ENCODE measurements around the gene PCLO.
A peak's percentile ranks its signal among the peaks of the same experiment; 100 is the strongest.
"Not testable (repeated sequence)": the region's sequence is repeated elsewhere in the genome, so short reads cannot be mapped to it uniquely, and the experiment has no call there.

The PCLO gene

DNA sequence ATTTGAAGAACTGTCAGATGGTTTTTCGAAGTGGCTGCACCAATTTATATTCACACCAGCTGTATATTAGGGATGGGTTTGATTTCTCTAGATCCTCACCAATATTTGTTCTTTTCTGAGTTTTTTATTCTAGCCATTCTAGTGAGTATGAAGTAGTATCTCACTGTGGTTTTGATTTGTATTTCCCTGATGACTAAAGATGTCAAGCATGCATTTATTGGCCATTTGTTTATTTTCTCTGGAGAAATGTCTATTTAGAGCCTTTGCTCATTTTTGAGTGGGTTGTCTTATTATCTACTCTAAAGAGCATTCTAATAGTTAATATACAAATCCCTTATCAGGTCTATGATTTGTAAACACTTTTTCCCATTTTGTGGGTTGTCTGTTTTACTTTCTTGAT, 123.9 kb downstream of the PCLO start:
- DNase-seq: no peak

GRCh38 chr7:83036721-83037380, 125.8 kb downstream of the PCLO start:
- no peak for DNase-seq

DNA sequence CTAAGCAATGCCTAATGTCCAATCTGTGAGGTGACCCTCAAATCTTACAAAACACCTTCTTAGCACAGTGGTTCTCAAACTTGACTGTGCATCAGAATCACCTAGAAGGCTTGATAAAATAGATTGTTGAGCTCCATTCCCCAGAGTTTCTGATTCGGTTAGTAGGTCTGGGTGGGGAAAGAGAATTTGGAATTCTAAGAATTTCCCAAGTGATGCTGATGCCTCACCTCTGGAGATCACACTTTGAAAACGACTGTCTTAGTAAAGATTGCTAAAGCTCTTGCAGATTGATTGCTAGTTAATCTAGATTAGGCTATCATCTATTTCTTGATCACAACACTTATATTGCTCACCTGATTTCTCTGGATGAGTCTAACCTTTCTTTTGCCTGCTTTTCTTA, 126.6 kb downstream of the PCLO start:
- no peak for DNase-seq

- no peak for DNase-seq
Observed at GRCh38 chr7:83032195-83032594, 130.5 kb downstream of the PCLO start.

DNA sequence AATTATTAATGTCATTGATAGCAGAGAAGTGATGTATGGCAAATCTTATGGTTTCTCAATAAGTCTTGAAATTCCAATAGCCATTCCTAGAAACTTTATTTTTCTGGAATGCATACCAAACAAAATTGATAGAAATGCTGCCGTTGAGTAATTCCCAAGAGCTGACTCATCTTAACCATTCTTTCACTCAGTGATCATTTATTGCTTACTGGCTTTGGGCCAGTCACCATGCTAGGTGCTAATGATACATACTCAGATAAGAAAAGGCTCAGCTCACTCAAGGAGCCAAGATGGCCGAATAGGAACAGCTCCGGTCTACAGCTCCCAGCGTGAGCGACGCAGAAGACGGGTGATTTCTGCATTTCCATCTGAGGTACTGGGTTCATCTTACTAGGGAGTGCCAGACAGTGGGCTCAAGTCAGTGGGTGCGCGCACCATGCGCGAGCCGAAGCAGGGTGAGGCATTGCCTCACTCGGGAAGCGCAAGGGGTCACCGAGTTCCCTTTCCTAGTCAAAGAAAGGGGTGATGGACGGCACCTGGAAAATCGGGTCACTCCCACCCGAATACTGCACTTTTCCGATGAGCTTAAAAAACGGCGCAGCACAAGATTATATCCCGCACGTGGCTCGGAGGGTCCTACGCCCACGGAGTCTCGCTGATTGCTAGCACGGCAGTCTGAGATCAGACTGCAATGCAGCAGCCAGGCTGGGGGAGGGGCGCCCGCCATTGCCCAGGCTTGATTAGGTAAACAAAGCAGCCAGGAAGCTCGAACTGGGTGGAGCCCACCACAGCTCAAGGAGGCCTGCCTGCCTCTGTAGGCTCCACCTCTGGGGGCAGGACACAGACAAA, 138.6 kb downstream of the PCLO start:
- DNase-seq: not testable (repeated sequence)

- DNase-seq: peak; percentile 1
Observed at GRCh38 chr7:83021032-83021431, 141.7 kb downstream of the PCLO start.

GRCh38 chr7:83020161-83020560, 142.5 kb downstream of the PCLO start:
- DNase-seq: no peak

GRCh38 chr7:83015916-83016315, 146.8 kb downstream of the PCLO start:
- DNase-seq: no peak

GRCh38 chr7:83014546-83014945, 148.1 kb downstream of the PCLO start:
- no peak for DNase-seq

DNA sequence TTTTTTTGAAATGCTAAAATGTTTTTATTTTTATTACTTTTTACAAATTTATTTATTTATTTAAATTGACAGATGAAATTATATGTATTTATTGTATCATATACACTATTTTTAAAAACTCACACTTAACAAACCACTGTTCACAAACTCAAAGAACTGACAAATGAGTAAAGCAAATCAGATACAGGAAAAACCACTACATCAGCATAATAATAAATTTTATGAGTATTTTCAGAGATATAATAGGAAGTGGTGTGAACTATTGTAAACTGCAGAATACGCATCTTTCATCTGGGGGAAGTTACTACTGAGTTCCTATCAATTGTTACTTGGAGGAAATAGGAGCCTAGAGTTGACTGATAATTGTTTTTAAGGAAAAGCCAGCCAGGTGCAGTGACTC, 150.7 kb downstream of the PCLO start:
- no peak for DNase-seq

DNA sequence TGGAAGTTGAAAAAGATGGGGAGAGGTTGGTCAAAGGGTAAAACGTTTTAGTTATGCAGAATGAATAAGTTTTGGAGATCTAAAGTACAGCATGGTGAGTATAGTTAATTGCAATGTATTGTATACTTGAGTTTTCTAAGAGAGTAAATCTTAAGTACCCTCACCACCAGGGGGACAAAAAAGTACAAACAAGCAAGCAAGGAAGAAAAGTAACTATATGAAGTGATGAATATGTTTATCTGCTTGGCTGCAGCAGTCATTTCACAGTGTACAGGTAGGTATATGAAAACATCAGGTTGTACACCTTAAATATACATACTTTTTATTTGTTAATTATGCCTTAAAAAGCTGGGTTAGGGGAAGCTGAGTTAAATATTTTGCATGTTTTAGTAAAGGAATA, 157.3 kb downstream of the PCLO start:
- DNase-seq: peak; percentile 35

GRCh38 chr7:83001362-83002040, 161.2 kb downstream of the PCLO start:
- DNase-seq: no peak

- DNase-seq: no peak
Observed at GRCh38 chr7:82998436-82998835, 164.2 kb downstream of the PCLO start.

DNA sequence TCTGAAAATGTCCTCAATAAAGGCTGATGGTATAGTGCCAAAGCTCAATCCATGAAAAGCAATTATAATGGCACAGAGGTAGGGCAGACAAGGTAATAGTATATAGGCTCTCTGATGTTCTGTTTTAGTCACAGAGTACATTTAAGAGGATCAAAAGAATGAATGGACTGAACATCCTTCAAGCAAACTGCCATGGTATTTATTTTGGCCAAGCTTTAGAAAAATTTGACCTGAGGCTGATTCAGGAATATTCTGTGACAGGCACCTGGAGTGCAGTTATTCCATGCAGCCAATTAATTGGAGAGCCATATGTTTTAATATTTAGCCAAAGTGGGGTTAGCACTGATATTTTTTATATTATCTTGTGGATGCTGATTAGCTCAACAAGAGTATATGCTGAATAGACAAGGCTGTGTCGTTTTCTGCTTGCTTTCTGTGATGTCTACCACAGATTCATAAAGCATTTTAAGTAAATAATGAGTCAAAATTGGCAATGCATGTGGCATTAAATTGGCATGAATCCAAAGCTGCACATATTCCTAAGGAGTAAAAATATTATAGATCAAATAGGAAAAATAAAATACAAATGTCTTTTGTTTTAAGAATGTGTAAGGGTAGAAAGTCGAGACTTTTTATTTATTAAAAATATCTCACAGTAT, 177.4 kb downstream of the PCLO start:
- no peak for DNase-seq

DNA sequence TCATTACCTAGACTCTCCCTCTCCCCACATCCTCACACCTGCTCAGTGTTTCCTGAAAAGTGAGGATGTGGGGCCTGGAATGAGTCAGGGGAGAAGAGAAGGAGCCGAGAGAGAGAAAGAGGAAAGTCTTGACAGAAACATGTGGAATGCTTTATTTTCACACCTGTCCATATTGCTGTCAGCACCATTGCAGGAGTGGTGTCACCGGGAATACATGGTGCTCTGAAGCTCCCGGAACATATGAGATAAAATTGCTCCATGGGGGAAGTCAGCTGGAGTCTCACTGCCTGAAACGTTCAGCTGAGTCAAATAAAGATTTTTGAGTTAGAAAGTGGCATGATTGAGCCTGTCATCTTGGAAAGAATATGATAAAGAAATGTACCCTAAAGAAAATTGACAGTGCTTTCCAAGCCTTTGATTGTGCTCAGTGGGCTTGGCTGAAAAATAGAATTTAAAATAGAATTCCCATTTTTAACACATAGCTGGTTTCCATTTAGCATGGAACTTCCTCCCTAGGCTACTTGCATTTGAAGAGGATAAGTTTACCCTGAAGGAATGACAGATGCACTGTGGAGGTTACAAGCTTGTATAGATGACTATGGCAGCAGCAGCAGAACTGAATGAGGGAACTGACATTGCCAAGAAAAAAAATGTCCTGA, 182.4 kb downstream of the PCLO start:
- DNase-seq: no peak

DNA sequence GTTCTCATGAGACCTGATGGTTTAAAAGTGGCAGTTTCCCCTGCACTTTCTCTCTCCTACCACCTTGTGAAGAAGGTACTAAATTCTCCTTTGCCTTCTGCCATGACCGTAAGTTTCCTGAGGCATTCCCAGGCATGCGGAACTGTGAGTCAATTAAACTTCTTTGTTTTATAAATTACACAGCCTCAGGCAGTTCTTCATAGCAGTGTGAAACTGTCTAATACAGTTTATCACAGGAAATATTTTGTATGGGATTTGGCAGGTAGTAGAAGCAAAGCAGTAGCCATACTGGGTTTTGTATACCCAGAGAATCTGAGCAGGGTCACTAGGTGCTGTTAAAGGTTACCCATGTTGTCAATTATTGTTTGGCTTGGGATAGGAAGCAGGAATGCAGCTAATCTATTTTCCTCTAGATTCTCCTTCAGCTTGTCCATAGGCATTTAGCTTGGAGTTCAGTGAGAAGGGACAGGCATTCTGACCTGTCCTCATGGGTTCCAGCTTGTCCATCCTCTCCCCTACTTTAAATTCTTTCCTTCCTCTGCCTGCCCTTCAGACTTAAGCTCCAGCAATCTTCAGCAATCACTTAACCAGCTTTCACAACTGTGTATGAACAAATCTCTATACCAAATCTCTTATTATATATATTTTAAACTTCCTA, 186.7 kb downstream of the PCLO start:
- no peak for DNase-seq

DNA sequence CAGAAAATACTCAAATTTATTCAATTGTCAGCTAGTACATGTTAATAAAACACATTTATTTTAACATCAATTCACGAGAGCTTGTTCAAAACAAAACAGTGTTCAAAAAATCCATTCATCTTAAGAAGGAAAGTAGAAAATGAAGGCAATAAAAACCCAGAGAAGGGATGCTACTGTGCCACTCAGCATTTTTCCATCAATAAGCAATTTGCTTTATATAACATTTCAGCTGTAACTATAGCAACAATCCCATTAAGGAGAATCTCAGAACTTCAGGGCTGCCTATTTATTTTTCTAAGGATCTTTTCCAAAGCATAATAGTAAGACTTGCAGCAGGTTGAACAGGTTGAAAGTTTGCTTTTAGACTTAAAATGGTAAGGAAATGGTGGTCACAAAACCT, 190.5 kb downstream of the PCLO start:
- no peak for DNase-seq

DNA sequence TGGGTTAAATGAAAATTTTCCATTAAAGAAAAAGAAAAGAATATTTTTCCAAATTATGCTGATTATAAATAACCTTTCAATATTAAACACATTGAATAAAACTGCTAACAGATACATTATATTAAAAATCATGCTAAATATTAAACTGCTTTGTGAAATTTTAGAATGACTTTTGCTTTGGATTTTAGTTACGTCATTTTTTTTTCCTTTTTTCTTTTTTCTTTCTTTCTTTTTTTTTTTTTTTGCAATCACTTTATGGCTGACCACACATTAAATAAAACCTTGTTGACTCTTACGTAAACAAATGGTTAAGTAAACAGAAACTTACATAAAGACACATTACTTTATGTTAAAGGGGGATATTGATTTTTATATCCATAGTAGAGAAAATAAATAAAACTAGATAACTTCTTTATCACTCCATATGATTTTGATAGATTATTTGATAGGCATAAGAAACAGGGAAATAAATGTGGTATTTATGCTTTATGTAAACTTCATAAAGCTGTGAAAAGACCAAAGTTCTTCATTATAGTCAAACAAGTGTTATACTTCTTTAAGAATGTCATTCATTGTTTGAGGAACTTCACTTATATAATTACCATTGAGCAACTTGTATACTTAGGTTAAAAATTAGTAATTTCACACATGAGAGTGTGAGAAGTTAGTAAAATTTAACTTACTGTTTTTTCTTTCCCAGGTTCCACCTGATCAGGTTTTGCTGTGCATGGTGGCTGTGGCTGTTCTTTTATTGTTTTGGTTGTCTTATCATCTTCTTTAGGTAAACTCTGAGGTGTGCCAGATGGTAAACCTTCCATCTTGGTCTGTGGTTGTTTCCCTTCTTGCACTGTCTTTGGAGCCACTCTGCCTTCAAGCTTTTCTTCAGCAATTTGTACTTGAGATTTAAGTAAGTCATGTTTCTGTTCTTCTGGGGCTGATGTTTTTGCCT, 197.3 kb downstream of the PCLO start:
- DNase-seq: no peak

DNA sequence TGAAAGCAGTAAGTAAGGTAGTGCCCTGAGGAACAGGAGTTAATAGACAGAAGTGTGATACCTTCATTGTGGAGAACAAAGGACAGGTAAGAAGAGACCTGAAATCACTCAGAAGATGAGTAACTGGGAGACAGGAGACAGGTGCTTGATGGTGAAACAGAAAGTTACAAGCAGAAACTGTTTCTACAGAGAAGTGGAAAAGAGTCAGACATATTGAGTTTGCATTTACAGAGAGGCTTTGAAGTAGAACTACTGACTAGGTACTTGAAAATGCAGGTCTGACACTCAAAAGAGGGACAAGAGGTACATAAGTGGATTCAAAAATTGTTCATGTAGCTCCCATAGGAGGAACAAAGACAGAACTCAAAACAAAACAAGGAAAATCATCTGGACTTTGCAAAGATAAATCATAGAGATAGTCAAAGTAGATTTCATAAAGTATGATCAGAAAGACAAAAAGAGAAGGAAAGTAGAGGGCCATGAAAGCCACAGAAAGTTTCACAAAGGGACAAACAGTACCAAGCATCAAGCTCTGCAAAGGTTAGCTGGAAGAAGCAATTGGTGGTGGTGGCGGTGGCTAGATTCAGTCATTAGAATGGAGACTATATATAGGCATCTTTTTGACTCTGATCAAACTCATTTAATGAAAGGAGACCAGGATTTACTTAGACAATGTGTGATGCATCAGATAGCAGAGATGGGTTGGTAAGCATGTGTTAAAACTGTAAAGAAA, 198.4 kb downstream of the PCLO start:
- DNase-seq: no peak

DNA sequence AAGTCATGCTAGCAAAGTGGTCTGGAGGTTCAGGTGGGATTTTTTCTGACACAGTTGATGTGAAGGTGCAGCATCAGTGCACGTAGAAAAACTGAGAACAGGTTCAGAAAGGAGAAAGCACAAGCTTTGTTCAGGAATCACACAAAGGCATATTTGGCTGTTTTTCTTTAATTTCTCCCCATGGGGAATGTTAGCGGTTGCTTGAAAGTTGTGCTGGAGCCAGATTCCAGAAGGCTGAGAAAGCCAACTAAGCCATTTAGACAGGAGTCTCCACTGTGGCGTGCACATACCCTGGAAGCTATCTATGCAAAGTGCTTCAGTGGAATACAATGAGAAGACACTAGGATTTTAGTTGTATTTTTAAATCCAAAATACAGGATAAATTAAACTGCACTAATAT, 201.4 kb downstream of the PCLO start:
- no peak for DNase-seq

Measured in hematopoietic multipotent progenitor cell treated with erythropoietin and hydrocortisone succinate and interleukin-3 and kit ligand, for 4 days (in vitro differentiated cells).